Measurements from ENCODE around the gene EFNA4. TPM values are rescaled to one million over a fixed set of nuclear protein-coding genes. Genes with fewer than 3 reads are reported as not detected.

Gene EFNA4
- total RNA-seq, 1 experiment from 2014 or later: 22.7 TPM

GRCh38 chr1:155050560-155051341, 12.8 kb upstream of the EFNA4 start, which contains the start of gene ADAM15:
Gene ADAM15 (plus strand): TSS chr1:155051316. CDS start chr1:155051387, 71 bp downstream.
- ChIA-PET POLR2A (interaction anchor here (0.6 to 0.7 kb wide), 3 partner anchors 15 to 52 kb away, joined by 3 to 4 read pairs (median 4); no protein-coding TSS in a partner anchor), CTCF (interaction anchor here (0.6 to 9.4 kb wide), 49 partner anchors 8 to 977 kb away, joined by 3 to 176 read pairs (median 6); partner anchors contain the start of genes EFNA3, EFNA4, FLAD1 and KRTCAP2)
- peak; percentile 92 for DNase-seq (ENCODE audit: low spot score)
- Mint-ChIP-seq H3K4me1 (peaks cover 33% of the 10 kb centered on the region), H3K27me3 (ENCODE audit: low read depth) (peaks cover 20% of the 10 kb centered on the region), H3K27ac (peak within 1 kb of the TSS; percentile 72; the same call in 1 of the 2 replicates), H3K9me3 (no peaks in the 10 kb centered on the region), H3K36me3 (no peaks in the 10 kb centered on the region), H3K4me3 (peak within 1 kb of the TSS; percentile 82)
- ATAC-seq: peak; percentile 72
- peak; percentile 83; the same call in 1 of the 2 replicates for TF ChIP-seq TCF7 (CRISPR knock-in tag; IDR thresholded peaks at IDR 0.05; ENCODE audit: low read depth)
- peak; percentile 94 for TF ChIP-seq ETV6 (CRISPR knock-in tag; IDR thresholded peaks at IDR 0.05)
- TF ChIP-seq EMX1 (CRISPR knock-in tag; IDR thresholded peaks at IDR 0.05): no peak
- no peak for TF ChIP-seq USF2 (CRISPR knock-in tag; IDR thresholded peaks at IDR 0.05)
- no peak for TF ChIP-seq OVOL2 (CRISPR knock-in tag; IDR thresholded peaks at IDR 0.05; ENCODE audit: borderline replicate concordance)
- TF ChIP-seq NFYB (CRISPR knock-in tag; conservative IDR thresholded peaks at IDR 0.05; ENCODE audit: low read depth): no peak
- no peak for TF ChIP-seq ZNF317 (CRISPR knock-in tag; IDR thresholded peaks at IDR 0.05; ENCODE audit: borderline replicate concordance, low read depth)
- TF ChIP-seq TEAD4 (CRISPR knock-in tag; IDR thresholded peaks at IDR 0.05): 0 out of 2 replicates have a peak, but pooled peaks have one; percentile 47
- no peak for TF ChIP-seq ZNF423 (CRISPR knock-in tag; IDR thresholded peaks at IDR 0.05)
- TF ChIP-seq SMAD3 (CRISPR knock-in tag; IDR thresholded peaks at IDR 0.05; ENCODE audit: borderline replicate concordance): 0 out of 2 replicates have a peak, but pooled peaks have one; percentile 27
- peak; percentile 96 for TF ChIP-seq FOXP1 (CRISPR knock-in tag; IDR thresholded peaks at IDR 0.05; ENCODE audit: borderline replicate concordance)
- TF ChIP-seq TP53 (CRISPR knock-in tag; IDR thresholded peaks at IDR 0.05): no peak
- TF ChIP-seq ZMAT4 (CRISPR knock-in tag; IDR thresholded peaks at IDR 0.05): no peak
- no peak for TF ChIP-seq NFATC4 (CRISPR knock-in tag; IDR thresholded peaks at IDR 0.05)
- peak; percentile 74; the same call in 1 of the 2 replicates for TF ChIP-seq ARID4B (CRISPR knock-in tag; IDR thresholded peaks at IDR 0.05; ENCODE audit: borderline replicate concordance)
- TF ChIP-seq ATF6 (CRISPR knock-in tag; IDR thresholded peaks at IDR 0.05): no peak
- peak; percentile 87 for TF ChIP-seq IRF1 (CRISPR knock-in tag; IDR thresholded peaks at IDR 0.05)
- TF ChIP-seq FOXK1 (CRISPR knock-in tag; IDR thresholded peaks at IDR 0.05): peak; percentile 69
- TF ChIP-seq STAT6 (CRISPR knock-in tag; conservative IDR thresholded peaks at IDR 0.05; ENCODE audit: low read depth): no peak
- no peak for TF ChIP-seq PREB (CRISPR knock-in tag; IDR thresholded peaks at IDR 0.05; ENCODE audit: borderline replicate concordance)
- peak; percentile 84 for TF ChIP-seq SP1 (CRISPR knock-in tag; conservative IDR thresholded peaks at IDR 0.05)

All from WTC11 (cell line).